ENCODE measurements around the gene PNPLA1.
"Not testable (repeated sequence)": the region's sequence is repeated elsewhere in the genome, so short reads cannot be mapped to it uniquely, and the experiment has no call there.

PNPLA1 gene

DNA sequence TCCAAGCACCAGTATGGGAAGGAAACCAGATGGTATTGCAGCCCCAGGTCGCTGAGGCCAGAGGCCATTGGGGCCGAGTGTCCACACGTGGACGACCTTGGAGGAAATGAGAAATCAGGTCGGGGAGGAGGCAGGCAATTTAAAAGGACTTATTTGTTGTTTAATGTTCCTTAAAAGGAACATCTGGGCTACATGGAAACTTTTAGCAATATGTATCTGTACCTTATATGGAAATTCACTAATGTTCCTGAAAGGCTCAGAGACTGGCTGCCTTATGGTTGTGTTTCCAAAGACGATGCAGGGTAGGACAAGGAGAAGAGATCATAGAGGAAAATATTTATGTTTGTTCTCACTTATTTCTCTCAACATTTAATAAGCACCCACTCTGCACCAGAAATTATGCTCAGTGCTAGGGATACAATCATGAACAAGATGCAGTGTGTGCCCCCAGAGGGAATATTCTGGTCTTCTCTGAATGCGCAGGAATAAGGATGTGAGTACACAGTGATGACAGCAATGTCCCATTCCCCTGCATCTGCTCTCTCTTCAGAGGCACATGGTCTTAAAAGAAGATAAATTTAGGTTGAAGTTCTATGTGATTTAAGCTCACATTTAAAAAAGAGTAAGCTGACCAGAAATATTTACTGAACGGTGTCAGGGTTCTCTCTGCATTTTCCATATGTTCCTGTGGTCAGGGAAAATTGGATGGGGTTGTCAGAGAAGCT, 63.5 kb downstream of the PNPLA1 start:
- in situ Hi-C loops (cut with MboI; ENCODE audit: low sequenced_read_pairs), result no loop called here

DNA sequence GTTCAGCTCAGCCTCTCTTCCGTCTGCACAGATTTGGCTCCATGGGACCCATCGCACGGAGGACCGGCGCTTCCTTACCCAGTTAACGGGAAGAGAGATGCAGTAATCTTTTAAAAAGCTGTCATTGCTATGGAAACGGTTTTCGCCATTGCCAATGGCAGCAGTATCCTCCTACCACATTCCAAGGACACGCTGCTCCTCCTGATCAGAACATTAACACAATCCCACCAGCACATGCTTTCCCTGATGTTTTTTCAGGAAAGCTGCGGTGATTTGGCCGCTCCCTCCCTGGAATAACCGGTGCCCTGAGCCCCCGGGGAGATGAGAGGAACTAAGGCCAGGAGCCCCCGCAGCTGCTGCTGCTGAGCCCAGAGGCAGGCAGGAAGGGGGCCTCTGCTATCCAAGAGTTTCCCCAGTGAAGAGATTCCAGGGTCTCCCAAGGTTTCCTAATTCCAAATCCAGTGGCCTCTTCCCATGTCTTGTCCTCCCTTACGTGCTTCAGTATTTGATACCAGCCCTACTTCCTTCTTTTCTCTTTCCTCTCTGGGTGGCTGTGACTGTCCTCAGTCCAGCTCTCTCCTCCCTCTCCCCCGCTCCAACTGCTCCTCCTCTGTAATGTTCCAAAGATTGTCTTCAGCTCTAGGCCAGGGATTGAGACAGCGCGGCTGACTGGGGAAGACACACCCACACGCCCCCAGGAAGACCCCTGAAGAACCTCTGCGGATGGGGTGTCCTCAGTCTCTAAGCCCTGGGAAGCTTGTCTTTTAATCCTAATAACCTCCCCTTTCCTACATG, 64.3 kb downstream of the PNPLA1 start:
- in situ Hi-C loops (cut with MboI; ENCODE audit: low sequenced_read_pairs), result no loop called here

DNA sequence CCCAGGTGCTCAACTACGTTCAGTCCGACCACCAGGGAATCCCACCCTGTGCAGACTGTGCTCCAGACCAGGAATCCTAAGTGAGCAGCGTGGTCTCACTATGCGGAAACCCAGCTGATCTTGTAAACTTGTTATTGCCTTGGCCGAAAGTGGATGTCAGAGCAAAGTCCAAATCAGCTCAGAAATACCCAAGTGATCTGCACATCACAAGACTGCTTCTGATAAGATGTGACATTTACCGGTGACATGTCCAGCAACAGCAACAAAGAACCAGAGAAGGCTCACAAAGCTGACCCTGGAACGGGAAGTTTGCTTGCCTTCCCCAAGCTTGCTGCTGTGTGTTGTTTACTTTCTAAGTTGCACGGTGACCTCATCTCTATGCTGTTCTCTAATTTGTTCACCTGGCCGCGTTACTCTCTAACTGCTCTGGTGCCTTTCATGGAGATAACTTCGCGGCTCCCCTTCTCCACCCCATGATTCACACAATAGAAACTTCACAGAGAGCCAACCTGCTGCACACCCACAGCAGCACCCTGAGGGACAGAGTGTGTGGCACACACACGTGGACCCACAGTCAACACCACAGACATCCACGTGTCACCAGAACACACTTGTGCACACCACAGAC, 65.1 kb downstream of the PNPLA1 start:
- in situ Hi-C loops (cut with MboI; ENCODE audit: low sequenced_read_pairs), result no loop called here

DNA sequence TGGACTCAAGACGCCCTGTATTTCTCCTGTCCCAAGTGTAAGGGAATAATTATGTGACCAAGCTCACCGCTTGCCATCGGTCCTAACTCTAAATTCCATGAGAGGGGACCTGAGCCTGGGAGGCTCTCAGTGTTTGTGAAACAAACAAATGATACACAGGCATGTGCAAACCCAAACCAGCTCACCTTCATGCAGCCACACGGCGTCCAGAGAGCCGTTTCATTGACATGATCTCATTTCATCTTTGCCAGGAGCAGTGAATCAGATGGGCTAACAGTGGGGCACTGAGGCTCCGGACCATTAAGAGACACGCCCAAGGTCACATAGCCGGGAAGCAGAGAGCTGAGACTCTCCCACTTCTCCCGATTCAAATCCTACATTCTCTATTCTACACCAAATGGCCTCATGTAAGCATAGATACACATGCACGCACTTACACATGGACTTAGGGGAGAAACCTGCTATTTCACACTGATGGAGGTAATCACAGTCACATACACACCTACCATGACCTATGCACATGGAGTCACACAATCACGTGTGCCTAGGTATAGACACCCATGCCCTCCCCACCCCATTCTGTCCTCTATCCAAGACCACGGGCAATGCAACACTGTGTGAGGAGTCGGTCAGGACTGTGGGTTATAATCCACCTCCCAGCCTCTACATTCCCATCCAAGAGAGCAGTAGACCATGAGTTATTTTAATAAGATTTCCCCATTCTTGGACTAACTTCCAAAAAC, 65.8 kb downstream of the PNPLA1 start:
- in situ Hi-C loops (cut with MboI; ENCODE audit: low sequenced_read_pairs), result no loop called here

DNA sequence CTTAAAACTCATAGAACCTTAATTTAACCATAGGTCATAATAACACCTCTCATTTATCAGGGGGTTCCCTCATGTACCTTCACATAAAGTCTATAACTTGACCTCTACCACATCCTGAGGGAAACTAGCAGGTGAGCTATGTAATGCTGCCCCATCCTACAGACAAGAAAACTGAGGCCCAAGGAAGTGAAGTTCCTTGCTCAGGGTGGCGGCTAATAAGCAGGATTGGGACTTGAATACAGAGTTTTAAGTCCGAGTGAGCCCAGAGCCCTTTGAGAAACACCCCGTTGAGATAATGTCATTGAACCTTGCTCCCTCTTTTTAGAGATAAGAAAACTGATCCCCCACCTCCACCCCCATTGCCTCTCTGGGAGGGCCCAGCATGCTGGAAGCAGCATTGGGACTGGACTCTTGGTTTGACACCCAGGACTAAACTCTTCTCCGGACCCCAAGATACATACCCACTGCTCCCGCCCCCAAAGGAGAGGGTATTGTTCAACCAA, 66.4 kb downstream of the PNPLA1 start:
- in situ Hi-C loops (cut with MboI; ENCODE audit: low sequenced_read_pairs), result no loop called here

DNA sequence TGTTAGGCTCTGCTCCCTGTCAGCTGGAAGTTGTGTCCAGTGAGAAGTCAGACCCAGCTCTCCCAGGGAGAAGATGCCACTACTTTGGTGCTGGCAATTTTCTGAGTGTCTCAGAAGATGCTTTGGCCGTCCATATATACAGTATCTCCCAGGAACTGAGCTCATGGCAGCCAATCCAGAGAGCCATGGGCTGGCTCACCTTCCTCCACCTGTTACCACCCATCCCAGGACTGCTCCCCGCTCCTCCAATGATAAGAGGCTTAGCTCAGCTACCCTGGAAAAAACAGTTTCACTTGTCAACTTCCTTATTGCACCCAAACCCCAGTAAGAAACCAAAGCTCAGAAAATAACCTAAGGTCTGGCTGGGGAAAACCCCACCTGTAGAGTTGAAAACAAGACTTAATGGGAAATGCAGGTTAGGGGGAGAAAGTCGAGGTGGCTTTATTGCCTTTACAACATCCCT, 67.0 kb downstream of the PNPLA1 start, which contains the start of gene BNIP5:
TSS of gene BNIP5 (minus strand) at position 110 of the 463 bp plus-strand sequence. CDS start 6,198 bp downstream, outside the sequence.
- in situ Hi-C loops (cut with MboI; ENCODE audit: low sequenced_read_pairs), result no loop called here

DNA sequence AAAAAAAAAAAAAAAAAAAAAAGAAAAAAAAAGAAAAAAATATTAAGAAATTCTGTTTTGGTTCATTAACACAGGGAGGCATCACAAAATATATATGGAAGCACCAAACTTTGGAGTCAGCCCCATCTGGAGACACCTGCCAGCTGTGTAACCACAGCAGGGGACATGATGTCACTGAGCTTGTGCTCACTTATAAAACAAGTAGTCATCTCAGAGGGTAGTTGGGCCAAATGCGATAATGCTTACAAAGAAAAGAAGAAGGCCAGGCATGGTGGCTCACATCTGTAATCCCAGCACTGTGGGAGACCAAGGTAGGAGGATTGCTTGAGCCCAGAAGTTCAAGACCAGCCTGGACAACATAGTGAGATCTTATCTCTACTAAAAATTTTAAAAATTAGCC, 68.0 kb downstream of the PNPLA1 start:
- in situ Hi-C loops (cut with MboI; ENCODE audit: low sequenced_read_pairs), result no loop called here

DNA sequence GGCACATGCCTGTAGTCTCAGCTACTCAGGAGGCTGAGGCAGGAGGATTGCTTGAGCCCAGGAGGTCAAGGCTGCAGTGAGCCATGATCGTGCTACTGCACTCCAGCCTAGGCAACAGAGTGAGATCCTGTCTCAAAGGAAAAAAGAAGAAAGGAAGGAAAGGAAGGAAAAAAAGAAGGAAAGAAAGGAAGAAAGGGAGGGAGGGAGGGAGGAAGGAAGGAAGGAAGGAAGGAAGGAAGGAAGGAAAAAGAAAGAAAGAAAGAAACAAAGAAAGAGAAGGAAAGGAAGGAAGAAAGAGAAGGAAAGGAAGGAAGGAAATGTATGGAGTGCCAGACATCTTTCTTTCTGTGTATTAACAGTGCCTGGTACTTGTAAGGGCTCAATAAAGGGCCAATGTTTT, 68.4 kb downstream of the PNPLA1 start:
- in situ Hi-C loops (cut with MboI; ENCODE audit: low sequenced_read_pairs), result not testable (repeated sequence)

DNA sequence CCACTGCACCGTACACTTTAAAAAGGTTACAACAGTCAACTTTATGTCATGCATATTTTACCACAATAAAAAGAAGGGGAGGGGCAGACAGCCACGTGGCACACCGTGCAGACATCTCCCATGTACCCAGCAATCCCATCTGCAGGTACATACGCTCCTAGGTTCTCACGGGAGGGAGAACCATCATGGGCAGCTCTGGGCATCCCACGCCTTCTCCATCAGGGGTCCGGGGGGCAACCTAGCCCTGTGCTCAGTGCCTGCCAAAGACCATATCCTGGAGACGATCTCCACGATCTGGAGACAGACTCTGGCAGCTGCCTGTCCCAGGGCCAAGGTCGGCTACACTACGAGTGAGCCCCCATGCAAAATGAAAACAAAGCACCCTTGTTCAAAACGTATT, 69.3 kb downstream of the PNPLA1 start:
- in situ Hi-C loops (cut with MboI; ENCODE audit: low sequenced_read_pairs), result no loop called here

DNA sequence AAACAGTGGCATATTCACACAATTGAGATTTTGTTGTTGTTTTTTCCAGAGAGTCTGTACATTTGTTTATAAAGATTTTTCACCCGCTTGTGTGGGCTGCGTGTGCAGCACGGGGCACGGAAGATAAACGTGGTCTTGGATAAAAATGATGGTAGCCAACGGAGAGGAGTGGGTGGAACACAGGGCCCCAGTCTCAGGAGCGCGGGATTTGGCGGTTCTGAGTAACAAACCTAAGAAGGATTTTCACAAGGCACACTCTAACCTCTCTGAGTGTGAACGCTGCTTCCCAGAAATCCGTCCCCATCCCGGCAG, 70.4 kb downstream of the PNPLA1 start:
- in situ Hi-C loops (cut with MboI; ENCODE audit: low sequenced_read_pairs), result no loop called here

DNA sequence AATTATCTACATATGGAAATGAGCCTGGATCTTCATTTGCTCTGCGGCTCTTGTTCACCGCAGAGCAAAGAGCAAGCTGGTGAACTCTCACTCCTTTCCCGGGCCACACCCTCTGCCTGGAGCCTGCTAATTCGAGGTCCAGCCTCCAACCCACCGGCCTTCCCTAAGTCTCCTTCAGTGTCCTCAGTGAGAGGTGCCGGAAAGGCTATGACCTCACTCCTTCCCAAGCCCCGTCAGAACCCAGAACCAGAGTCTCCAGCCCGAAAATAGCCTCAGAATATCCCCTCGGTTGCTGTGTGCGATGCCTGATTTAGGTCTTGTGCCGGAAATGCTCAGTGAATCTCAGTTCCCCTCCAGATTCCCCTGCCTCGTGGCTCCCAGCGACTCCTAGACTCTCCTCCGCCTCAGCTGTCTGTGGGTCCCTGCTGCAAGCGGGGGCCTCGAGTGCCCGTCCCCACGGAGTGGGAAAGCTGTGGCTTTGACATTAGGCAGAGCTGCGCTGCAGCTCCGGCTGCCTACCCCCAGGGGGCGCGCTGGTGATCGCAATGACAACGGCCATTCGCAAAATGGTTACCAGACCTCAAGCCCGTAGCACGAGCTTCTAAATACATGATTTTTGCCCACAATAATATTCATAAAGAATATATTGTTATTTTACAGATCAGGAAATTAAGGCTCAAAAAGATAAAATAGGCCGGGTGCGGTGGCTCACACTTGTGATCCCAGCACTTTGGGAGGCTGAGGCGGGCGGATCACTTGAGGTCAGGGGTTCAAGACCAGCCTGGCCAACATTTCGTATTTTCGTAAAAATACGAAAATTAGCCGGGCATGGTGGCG, 71.0 kb downstream of the PNPLA1 start:
- in situ Hi-C loops (cut with MboI; ENCODE audit: low sequenced_read_pairs), result no loop called here

DNA sequence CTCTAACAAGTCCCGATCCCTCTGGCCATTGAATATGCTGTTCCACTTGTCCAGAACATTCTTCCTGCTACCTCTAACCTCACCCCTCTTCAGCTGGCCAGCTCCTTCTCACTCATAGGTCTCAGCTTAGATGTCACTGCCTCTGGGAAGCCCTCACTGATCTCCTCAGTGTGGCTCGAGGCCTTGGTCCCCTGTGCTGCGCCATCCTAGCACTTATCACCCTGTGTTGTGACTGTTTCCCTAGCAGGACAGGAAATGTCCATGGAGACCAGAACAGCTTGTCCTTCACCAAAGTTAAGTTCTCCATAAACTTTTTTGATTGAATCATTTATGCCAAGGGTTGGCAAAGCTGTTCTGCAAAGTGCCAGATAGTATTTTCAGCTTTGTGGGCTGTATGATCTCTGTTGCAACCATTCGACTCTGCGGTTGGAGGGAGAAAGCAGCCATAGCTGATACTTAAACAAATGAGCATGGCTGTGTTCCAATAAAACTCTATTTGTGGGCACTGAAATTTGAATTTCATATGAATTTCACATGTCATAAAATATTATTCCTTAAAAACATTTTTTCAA, 73.3 kb downstream of the PNPLA1 start:
- in situ Hi-C loops (cut with MboI; ENCODE audit: low sequenced_read_pairs), result no loop called here

DNA sequence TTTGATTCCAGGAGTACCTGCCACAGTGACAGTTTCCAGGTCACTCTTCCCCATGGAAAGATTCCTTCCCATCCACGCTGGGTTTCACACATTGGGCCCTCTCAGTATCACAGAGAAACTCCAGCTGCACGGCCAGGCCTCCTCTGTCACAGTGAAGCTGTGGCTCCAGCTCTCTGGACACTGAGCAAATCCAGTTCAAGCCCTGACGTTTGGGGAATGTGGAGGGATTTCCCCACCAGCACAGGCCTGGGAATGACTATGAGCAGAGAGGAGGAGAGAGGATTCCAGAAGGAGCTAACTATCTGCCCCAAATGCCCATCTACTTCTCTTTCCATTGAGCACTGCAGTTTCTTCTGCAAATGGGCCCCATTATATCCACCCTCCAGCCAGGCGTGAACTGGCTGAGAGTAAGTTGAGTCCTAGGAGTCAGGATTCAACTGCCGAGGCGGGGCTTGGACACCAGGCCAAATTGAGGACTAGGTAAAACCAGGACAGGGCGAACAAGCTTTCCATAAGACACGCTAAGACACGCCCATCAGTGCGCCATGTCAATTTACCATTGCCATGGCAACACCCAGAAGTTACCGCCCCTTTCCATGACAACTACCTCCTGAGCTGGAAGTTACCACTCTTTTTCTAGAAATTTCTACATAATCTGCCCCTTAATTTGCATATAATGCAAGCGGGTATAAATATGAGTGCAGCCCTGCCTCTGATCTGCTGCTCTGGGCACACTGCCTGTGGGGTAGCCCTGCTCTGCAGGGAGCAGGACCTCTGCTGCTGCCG, 76.0 kb downstream of the PNPLA1 start:
- in situ Hi-C loops (cut with MboI; ENCODE audit: low sequenced_read_pairs), result no loop called here

DNA sequence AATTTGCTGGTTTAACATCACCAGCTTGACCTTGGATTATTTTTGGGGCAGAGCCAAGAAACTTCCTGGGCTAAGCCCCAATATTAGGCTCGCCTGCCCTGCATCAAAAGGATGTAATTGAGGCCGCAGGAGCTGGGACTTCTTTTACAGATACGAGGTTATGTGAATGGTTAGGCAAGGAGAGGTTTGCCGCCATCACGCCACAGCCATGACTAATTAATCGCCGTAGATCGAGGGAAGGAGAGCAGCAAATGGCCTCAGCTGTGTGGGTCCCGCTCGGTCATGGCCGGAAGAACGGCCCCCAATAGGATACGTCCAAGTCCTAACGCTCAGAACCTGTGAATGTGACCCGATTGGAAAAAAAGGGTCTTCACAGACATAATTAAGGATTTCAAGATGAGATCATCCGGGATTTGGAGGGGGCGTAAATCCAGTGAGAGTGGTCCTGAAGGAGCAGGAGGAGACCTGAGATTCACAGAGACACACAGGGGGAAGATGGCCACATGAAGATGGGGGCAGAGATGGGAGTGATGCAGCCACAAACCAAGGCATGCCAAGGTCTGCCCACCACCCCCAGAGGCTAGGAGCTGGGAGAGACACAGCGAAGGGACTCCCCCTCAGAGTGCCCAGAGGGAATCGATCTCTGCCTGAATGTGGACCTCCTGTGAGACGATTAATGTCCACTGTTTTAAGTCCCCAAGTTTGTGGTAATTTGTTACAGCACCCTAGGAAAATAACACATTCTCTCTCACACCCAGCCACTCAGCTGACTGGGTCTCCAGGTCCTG, 76.8 kb downstream of the PNPLA1 start:
- in situ Hi-C loops (cut with MboI; ENCODE audit: low sequenced_read_pairs), result no loop called here

DNA sequence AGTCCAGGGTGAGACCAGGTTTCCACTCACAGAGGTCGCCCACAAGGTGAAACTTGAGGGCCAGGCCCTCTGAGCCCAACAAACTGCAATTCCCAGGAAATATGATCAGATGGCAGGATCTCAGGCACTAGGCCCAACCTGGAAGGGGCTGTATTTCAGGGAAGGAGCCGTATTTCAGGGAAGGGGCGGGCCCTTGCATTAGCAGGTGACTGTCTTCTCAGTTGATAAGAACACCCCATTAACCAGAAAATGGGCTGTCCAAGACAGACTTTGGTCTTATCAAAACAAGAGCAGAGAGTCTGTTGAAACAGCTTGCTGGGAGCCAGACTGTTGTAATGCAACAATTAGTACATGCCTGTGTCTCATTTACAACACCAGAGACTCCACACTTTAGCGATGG, 77.8 kb downstream of the PNPLA1 start:
- in situ Hi-C loops (cut with MboI; ENCODE audit: low sequenced_read_pairs), result no loop called here

DNA sequence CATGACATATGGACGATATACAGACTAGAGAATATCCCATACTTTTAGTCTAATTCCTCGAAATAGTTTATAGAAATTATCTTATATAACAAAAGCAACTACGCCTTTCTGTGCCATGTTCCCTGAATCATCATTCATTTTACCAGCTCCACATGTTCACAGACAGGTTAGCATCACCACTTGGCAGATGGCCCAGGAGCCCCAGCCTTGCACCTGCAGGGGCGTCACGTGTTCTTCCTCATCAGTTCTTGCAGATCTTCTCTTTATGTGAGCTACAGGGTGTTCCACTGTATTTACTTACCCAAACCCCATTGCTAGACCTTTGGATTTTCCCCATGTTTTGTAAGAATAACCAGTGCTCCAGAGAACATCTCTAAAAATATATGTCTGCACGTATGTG, 79.4 kb downstream of the PNPLA1 start:
- in situ Hi-C loops (cut with MboI; ENCODE audit: low sequenced_read_pairs), result no loop called here

DNA sequence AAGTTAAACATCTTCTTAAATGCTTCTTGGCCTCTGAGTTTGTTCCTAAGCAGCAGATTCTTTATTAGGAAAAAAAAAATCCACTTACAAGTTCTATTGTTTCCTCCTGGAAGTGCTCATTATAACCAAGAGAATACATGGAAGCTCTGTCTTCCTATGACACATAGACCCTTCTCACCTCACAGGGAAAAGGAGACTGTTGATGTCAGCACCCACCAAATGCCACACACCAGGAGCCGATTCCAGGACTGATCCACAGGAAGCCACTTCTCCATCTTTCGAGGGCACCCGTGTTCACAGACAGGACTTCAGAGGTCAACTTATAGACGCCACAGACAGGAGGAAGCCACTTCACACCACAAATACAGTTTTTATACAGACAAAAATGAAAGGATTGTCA, 80.2 kb downstream of the PNPLA1 start:
- in situ Hi-C loops (cut with MboI; ENCODE audit: low sequenced_read_pairs), result no loop called here

Measured in HL-60/S4 (cell line).